KOPT-K1 (cell line): ENCODE results near the gene TRMT1.
A peak's percentile ranks its signal among the peaks of the same experiment; 100 is the strongest.

Experiments used
- H3K27ac ChIP-seq: fragments of 200-600 bp; sonication (generic); 2 replicates; pipeline ENCODE4 v1.5.1; 2016; ENCODE audit warnings: antibody characterized with exemption, mild to moderate bottlenecking, low read depth, low read length; ENCODE audit not compliant: poor library complexity, severe bottlenecking
- H3K36me3 ChIP-seq: fragments of 200-600 bp; sonication (generic); 2 replicates; pipeline ENCODE4 v1.5.1; 2017; ENCODE audit warnings: antibody characterized with exemption, mild to moderate bottlenecking, low read length, moderate library complexity; ENCODE audit not compliant: insufficient read depth
- H3K9me3 ChIP-seq: fragments of 200-600 bp; sonication (generic); 2 replicates; pipeline ENCODE4 v1.5.1; 2017; ENCODE audit warnings: antibody characterized with exemption, low read length, mild to moderate bottlenecking; ENCODE audit not compliant: insufficient read depth, poor library complexity, severe bottlenecking

Gene TRMT1

DNA sequence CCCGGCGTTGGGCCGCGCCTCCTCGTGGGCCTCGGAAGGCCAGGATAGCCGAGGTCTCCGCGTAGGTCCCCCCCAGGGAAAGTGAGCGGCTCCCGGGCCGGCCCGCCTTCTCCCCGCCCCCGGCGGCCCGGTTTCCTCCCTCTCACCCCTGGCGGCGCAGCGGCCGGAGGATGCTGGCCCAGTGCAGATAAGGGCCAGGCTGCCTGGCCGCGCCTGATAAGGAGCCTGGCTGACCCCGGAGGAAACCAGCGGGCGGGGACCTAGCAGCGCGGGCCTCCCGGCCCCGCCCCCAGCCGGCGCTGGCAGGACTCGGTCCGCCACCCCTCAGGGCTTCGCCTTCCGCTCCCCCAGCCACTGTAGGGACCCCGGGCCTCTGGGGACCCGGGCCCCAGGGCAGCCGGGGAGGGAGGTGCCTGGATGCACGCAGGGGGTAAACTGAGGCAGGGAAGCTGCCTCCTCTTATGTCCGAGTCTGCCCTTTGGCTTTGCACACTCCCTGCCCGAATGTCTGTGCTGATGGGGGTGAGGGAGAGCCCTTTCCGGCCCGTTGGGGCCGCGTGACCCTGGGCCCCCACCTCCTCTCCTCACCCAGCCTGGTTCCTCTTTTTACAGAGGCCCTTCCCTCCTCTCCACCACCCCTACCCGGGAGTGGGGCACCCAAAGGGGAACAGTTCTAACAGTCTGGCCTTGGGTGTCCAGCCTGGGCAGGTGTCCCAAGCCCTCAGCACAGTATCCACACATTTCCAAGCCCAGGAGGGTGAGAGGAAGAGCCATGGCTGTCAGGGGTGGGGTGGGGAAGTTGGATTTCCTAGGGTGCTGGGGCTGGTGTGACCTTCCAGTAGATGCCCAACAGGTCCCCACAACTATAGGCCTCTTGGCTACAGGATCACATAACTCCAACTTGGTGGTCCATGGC is 13.6 kb downstream of the TRMT1 start, which contains the start of gene LYL1:
TSS of gene LYL1 (minus strand) at position 193 of the 915 bp plus-strand sequence. CDS start 1,687 bp downstream, outside the sequence.
- Histone ChIP-seq H3K9me3 (no peaks in the 10 kb centered on the region), H3K36me3 (peaks cover 21% of the 10 kb centered on the region; the same call in 1 of the 2 replicates), H3K27ac (no peak within 1 kb of the TSS)

DNA sequence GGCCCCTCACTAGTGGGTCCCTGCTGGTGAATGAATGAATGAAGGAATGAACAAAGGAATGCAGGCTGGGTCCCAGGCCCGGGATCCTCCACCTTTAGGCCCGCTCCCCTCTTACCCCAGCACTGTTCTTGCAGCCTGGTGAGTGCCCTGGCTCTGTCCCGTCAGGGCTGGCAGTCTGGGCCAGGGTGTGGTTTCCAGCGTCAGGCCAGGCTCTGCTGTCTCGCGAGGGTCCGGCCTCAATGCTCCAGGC is 14.2 kb downstream of the TRMT1 start:
- Histone ChIP-seq H3K9me3 (no peaks in the 10 kb centered on the region), H3K27ac (no peak overlapping the region), H3K36me3 (peaks cover 17% of the 10 kb centered on the region; the same call in 1 of the 2 replicates)

DNA sequence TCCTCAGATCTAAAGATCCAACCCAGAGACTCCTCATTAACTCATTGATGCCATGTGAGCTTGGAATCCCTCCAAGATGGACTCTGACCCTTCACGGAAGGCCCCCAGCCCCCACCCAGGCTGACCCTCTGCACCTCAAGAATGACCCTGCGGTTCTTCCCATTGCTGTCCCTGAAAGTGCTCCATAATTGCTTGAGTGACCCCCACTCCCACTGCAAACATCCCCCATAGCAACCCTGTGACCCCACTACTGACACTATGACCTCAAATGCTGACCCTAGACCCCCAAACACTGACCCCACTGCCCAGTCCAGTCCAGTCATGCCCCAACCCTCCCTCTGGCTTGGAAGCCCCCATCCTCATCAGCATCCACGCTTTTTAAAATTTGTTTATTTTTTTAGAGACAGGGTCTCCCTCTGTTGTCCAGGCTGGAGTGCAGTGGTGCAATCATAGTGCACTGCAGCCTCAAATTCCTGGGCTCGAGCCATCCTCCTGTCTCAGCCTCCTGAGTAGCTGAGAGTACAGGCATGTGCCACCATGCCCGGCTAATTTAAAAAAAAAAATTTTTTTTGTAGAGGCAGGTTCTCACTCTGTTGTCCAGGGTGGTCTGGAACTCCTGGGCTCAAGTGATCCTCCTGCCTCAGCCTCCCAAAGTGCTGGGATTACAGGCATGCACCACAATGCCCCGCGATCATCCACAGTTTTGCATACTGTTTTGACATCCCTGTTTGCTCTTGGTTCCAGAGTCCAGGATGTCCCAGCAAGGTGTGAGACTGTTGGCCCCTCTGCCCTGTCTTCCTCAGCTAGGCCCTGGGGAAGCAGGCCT is 14.7 kb downstream of the TRMT1 start:
- Histone ChIP-seq H3K27ac (no peak overlapping the region), H3K9me3 (no peaks in the 10 kb centered on the region), H3K36me3 (peaks cover 13% of the 10 kb centered on the region; the same call in 1 of the 2 replicates)

DNA sequence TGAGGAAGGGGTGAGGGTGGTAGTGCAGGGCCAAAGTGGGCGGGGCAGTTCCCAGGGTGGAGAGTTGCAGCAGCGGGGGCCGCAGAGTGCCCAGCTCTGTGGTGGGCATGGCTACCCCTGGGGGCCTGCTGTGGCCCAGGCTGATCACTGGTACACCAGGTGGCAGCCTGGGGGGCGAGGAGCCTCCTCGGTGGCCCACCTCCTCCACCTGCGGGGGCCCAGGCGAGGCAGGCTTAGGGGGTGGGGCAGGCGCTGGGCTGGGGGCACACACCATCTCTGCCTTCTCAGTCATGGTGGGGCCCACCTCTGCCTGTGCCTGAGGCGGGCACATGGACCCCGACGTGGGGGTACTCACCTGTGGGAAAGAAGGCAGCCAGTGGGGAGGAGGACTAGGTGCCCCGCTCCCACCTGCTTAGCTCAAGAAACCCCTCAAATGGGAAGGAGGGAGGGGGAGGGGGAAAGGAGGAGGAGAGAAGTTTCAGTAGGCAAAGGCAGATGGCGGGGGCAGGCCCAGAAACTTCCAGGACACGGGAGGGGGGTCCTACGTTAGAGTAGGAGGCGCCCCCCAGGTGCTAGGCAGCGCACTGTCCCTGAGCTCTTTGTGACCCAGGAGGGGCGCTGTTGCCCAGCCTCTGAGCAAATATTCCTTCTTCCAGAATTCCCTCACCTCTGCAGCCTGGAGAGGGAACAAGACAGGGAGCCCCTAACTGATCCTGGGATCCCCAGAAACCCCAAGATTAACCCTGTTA is 15.5 kb downstream of the TRMT1 start:
- Histone ChIP-seq H3K36me3 (peaks cover 13% of the 10 kb centered on the region; the same call in 1 of the 2 replicates), H3K9me3 (no peaks in the 10 kb centered on the region), H3K27ac (no peak overlapping the region)

DNA sequence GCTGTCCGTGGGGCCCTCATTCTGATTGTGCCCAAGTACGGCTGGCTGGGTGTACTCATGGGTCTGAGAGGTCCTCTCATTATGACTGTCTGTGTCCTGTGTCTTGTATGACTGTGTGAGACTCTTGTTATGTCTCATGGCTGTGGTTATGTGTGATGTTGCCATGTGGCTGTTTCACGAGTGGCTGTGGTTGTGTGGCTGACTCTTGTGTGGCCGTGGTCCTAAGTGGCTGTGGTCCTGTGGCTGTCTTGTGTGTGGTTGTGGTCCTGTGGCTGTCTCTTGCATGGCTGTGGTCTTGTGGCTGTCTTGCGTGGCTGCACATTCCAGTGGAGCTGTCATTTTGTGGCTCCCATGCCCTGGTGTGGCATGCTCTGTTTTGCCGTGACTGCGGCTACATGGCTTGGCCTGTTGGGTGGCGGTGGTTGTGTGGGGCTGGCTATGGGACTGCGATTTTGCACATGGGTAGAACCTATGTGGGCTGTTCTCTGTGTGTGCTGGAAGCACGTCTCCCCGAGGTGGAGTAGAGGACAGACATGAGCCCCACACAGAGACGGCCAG is 16.4 kb downstream of the TRMT1 start:
- H3K9me3 ChIP-seq: no peaks in the 10 kb centered on the region
- peaks cover 13% of the 10 kb centered on the region; the same call in 1 of the 2 replicates for H3K36me3 ChIP-seq
- peak overlapping the region; percentile 83 for H3K27ac ChIP-seq

DNA sequence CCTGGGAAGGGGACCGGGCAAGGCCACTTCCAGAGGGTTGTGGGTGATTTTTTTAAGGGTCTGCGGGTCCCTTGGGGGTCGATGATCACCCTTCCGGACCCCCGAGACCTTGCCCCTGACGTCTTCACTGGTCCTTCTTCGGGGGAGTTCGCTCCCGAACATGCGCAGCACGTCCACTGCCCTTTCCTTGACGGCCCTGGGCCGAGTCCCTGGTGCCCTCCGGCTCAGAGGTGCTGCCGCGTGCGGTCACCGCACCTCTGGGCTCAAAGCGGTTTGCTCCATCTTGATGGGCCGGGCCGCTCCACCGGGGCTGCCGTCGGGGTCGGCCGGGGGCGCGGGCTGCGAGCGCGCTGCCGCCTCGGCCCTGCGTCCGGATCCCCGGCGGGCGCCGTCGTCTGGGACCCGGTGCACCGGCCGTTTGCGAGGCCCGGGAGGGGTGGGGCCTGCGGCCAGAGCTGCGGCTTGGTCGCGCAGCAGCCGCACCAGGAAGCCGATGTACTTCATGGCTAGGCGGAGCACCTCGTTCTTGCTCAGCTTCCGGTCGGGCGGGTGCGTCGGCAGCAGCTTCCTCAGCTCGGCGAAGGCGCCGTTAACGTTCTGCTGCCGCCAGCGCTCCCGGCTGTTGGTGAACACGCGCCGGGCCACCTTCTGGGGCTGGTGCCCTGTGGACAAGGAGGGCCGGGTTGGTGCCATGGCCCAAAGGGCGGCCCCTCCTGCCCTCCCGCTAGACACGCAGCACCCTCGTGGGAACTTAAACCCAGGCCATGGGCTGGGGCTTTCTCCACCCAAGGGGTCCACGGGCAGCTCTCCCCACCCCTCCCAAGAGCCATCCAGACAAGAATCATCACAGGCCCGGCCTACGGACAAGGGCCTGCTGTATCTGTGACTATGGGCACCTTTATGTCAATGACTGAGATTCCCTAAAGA is 17.2 kb downstream of the TRMT1 start:
- Histone ChIP-seq H3K27ac (peak overlapping the region; percentile 83), H3K36me3 (peaks cover 6% of the 10 kb centered on the region; the same call in 1 of the 2 replicates), H3K9me3 (no peaks in the 10 kb centered on the region)

DNA sequence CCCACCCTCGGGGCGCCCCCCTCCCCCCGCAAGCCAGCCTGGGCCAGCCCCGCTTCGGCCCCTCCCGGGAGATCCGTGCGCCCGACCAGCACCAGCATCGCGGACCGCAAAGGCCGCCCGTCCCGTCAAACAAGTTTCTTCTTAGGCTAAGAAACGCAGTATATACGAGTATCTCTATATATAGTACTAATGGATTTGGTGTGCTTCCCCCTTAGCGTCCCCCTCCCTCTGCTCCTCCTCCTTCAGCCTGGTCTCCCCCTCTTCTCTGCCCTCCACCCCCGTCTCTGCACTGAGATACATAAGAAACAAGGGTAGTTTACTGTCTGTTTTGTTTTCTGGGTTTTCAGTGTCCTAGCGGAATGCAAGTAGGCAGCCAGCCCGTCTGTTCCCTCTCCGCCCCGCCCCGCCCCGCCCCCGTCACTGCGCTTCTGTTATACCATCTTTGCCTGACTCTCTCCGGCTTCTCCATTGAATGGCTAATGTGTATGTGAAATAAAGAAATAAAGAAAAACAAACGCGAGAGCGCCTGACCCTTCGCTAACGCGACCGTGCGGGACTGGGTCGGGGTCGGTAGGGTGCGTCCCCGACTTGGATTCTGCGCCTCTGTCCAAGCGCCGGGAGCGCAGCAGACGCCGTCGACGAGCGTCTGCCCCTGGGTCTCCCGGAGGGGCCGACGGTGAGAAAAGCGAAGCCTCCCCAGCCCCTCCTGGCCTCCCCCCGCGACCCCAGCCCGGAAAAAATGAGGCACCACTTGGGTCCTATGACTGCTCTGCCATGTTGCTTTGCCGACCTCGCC is 18.1 kb downstream of the TRMT1 start:
- Histone ChIP-seq H3K27ac (peak overlapping the region; percentile 83), H3K9me3 (no peaks in the 10 kb centered on the region), H3K36me3 (no peaks in the 10 kb centered on the region; the same call in 1 of the 2 replicates)

DNA sequence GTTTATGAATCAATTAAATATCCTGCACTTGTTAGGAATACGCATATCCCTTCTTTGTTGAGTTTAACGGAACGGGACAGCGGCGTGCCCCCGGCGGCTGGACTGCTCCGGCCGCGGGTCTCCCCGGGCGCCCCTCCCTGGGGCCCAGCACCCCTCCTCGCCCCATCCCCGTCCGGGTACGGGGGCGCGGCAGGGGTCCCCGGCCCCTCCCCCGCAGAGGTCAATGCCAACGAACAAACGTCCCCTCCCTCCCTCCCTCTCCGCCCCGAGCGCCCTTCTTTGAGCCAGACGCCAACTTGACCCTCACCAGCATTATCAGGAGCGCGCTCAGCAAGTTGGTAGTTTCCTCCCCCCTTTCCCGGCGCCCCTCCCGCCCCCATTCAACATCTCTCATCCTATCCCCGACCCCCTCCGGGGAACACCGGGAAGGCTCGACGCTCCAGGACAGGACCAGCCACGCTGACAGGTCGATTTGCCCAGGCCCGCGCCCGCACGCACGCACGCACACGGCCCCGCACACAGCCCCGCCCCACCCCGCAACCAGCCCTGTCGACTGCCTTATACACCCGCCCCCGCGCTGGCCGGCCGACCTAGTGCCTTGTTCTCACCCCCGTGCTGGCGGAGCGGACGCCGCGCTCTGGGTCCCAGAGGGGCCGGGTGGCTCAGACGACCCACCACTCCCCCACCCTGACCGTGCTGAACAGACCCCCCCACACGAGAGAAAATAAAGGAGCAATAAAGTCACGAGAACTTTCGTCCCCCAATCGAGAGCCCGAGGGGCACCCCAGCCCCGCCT is 18.9 kb downstream of the TRMT1 start:
- Histone ChIP-seq H3K9me3 (no peaks in the 10 kb centered on the region), H3K36me3 (no peaks in the 10 kb centered on the region), H3K27ac (no peak overlapping the region)

DNA sequence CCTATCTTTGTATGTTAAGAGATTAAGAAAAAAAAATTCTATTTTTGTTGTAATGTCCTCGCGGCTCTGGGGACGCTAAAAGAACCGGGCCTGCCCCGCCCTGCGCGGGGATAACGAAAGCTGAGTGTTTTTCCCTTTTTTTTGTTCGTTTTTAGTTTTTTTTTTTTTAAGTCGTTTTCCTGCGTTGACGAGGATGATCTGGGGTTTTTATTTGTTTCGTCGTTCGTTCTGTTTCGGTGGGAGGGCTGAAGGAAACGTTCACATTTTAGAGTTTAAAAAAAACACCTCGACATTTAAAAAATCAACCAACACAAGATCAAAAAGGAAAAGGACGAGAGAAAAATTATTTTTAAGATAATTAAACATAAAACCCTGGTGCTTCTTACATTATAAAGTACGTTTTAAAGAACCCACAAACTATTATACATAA is 19.5 kb downstream of the TRMT1 start:
- no peak overlapping the region for H3K27ac ChIP-seq
- no peaks in the 10 kb centered on the region for H3K36me3 ChIP-seq
- no peaks in the 10 kb centered on the region for H3K9me3 ChIP-seq

DNA sequence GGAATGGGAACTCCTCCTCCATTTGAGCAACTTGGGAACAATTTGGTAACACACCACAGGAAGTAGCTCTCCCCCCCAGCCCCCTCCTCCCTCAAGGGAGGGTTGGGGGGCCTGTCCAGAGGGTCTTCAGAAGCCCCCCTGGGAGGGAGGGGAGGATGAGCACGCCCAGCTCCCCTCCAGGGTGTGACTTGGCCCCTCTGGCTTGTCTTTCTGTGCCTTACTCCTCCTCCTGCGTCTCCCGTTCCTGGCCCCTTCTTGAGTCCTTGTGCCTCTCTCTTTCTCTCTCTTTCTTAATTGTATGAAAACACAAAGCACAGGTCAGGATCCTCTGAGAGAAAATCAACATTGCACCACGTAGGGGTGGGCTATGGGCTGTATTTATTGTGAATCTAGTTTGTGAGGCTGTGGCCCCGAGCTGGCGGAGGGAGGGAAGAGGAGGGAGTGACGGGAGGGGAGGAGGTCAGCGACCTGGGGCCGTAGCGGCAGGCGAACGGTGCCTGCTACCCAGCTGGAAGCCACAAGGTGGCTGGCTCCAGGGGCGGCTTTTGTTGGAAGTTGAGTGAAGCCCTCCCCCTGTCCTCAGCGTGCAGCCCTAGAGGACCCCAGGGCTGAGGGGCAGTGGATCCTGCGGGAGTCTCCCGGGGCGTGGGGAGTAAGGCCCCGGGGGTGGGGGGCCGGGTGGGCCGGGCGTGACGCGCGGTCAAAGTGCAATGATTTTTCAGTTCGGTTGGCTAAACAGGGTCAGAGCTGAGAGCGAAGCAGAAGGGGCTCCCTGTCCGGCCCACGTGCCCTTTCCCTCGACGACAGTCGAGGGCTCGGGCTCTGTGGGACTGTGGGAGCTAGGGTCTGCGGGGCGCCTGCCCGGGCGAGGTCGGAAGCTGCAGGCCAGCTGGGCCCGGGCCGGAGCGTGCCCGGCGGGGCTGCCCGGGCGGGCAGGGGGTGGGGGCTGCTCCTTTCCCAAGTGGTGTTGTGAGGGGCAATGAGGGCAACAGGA is 20.3 kb downstream of the TRMT1 start:
- no peak overlapping the region for H3K27ac ChIP-seq
- H3K36me3 ChIP-seq: no peaks in the 10 kb centered on the region
- no peaks in the 10 kb centered on the region for H3K9me3 ChIP-seq

DNA sequence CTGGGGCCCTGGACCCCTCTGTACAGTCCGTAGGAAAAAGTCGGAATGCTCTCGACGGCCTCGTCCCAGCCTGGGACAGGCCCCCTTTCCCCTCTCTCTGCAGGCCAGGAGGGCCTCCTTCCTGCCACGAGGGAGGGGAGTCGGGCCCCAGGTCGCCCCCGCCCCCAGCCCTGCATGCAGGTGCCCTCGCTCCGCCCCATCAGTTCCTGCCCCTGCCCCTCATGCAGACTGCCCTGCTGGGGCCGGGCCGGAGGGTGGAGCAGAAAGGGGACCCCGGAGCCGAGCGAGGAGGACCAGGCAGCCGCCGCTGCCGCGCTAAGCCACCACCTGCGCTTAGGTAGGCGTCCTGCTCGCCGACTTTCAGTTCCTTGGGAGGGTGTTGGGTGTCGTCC is 21.2 kb downstream of the TRMT1 start:
- Histone ChIP-seq H3K36me3 (no peaks in the 10 kb centered on the region), H3K9me3 (no peaks in the 10 kb centered on the region), H3K27ac (no peak overlapping the region)
